Loucy (cell line): ENCODE results near the gene LASP1.

Experiments used
- H2AFZ ChIP-seq: fragments of 200-600 bp; sonication (generic); 2 replicates; pipeline ENCODE4 v1.6.0; 2016; ENCODE audit warnings: antibody characterized with exemption, mild to moderate bottlenecking, low read length, moderate library complexity
- H3F3A ChIP-seq: fragments of 200-600 bp; 2 replicates; pipeline ENCODE4 v1.6.0; 2016; ENCODE audit warnings: antibody characterized with exemption, low read depth, mild to moderate bottlenecking
- H3K27me3 ChIP-seq: fragments of 200-600 bp; sonication (generic); 2 replicates; pipeline ENCODE4 v1.6.1; 2014; ENCODE audit warnings: low read length, mild to moderate bottlenecking; ENCODE audit not compliant: insufficient read depth, poor library complexity, severe bottlenecking
- H3K36me3 ChIP-seq: fragments of 200-600 bp; sonication (generic); 2 replicates; pipeline ENCODE4 v1.6.1; 2016; ENCODE audit warnings: low read length; ENCODE audit not compliant: insufficient read depth
- H3K4me1 ChIP-seq: fragments of 200-600 bp; sonication (generic); 2 replicates; pipeline ENCODE4 v1.5.1; 2014; ENCODE audit warnings: low read length, mild to moderate bottlenecking; ENCODE audit not compliant: insufficient read depth, poor library complexity, severe bottlenecking
- H3K4me2 ChIP-seq: fragments of 200-600 bp; sonication (generic); 2 replicates; pipeline ENCODE4 v1.6.0; 2014; ENCODE audit warnings: antibody characterized with exemption, low read length, low read depth, mild to moderate bottlenecking; ENCODE audit not compliant: poor library complexity, severe bottlenecking
- H3K4me3 ChIP-seq: fragments of 200-600 bp; sonication (generic); 2 replicates; pipeline ENCODE4 v1.5.1; 2014; ENCODE audit warnings: low read length, mild to moderate bottlenecking, mixed read lengths; ENCODE audit not compliant: poor library complexity, severe bottlenecking
- H3K79me2 ChIP-seq: fragments of 200-600 bp; sonication (generic); 2 replicates; pipeline ENCODE4 v1.6.1; 2014; ENCODE audit warnings: low read length; ENCODE audit not compliant: insufficient read depth
- H3K9ac ChIP-seq: fragments of 200-600 bp; sonication (generic); 2 replicates; pipeline ENCODE4 v1.6.0; 2014; ENCODE audit warnings: mild to moderate bottlenecking, low read depth, low read length, moderate library complexity; ENCODE audit not compliant: poor library complexity, severe bottlenecking
- H3K9me2 ChIP-seq: fragments of 200-600 bp; sonication (generic); replicated peaks from 2 replicates; pipeline ENCODE4 v1.6.1; 2016; ENCODE audit warnings: low read depth, low read length, mixed read lengths
- H3K9me3 ChIP-seq: fragments of 200-600 bp; sonication (generic); 2 replicates; pipeline ENCODE4 v1.6.1; 2014; ENCODE audit warnings: mild to moderate bottlenecking, antibody characterized with exemption, low read length, low read depth; ENCODE audit not compliant: insufficient read depth
- H4K20me1 ChIP-seq: fragments of 200-600 bp; sonication (generic); 2 replicates; pipeline ENCODE4 v1.6.0; 2014; ENCODE audit warnings: antibody characterized with exemption, low read length, mild to moderate bottlenecking; ENCODE audit not compliant: insufficient read depth, poor library complexity, severe bottlenecking
- EZH2phosphoT487 ChIP-seq: fragments of 200-600 bp; IDR thresholded peaks from 2 replicates; pipeline ENCODE4 v1.6.1; 2018; ENCODE audit warnings: antibody characterized with exemption, mild to moderate bottlenecking, moderate library complexity, borderline replicate concordance
- TF ChIP-seq, protein P1 (sequence below): fragments of 200-600 bp; sonication (generic); conservative IDR thresholded peaks from 2 replicates; pipeline ENCODE4 v1.5.1; 2014; ENCODE audit warnings: mild to moderate bottlenecking, antibody characterized with exemption, low read length

LASP1 gene

DNA sequence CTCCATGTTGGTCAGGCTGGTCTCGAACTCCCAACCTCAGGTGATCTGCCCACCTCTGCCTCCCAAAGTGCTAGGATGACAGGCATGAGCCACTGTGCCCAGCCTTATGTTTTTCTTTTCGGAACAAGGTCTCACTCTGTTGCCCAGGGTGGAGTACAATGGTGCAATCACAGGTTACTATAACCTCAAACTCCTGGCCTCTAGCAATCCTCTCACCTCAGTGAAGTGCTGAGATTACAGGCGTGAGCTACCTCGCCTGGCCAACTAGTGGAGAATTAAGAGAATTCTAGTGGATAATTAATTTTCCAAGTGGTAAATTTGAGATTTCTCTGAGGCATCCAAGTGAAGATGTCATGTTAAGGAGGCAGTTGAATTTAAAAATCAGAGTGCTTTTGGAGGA, 100.3 kb downstream of the LASP1 start:
- Histone ChIP-seq H3K27me3 (no peaks in the 10 kb centered on the region), H3K9ac (no peak overlapping the region), H3K36me3 (no peaks in the 10 kb centered on the region), H3K9me2 (no peaks in the 10 kb centered on the region), H2AFZ (no peak overlapping the region), H3K4me3 (no peak overlapping the region), H3F3A (no peaks in the 10 kb centered on the region), H3K4me2 (no peak overlapping the region), H3K9me3 (no peaks in the 10 kb centered on the region), H4K20me1 (no peaks in the 10 kb centered on the region), H3K79me2 (no peaks in the 10 kb centered on the region), H3K4me1 (no peaks in the 10 kb centered on the region)
- TF ChIP-seq, protein P1, sequence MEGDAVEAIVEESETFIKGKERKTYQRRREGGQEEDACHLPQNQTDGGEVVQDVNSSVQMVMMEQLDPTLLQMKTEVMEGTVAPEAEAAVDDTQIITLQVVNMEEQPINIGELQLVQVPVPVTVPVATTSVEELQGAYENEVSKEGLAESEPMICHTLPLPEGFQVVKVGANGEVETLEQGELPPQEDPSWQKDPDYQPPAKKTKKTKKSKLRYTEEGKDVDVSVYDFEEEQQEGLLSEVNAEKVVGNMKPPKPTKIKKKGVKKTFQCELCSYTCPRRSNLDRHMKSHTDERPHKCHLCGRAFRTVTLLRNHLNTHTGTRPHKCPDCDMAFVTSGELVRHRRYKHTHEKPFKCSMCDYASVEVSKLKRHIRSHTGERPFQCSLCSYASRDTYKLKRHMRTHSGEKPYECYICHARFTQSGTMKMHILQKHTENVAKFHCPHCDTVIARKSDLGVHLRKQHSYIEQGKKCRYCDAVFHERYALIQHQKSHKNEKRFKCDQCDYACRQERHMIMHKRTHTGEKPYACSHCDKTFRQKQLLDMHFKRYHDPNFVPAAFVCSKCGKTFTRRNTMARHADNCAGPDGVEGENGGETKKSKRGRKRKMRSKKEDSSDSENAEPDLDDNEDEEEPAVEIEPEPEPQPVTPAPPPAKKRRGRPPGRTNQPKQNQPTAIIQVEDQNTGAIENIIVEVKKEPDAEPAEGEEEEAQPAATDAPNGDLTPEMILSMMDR = no peak
- TF ChIP-seq EZH2phosphoT487 = no peak

DNA sequence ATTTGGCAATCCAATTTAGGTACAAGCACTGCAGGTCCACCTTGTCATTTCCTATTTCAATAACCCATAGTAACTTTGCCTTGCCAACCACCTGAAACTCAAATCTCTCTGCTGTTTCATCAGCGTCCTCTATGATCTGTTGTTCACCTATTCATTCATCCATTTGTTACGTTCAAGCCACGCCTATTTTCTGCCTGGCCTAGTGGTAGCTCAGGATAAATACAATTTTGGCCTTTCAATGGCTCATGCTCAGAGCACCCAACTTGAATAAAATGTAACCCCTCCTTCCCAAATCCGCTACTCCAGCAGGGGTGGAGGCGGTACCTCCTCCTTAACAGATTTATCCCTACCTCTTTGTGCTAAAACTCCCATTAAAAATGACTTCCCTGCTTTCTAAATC, 100.9 kb downstream of the LASP1 start:
- Histone ChIP-seq H3K79me2 (no peaks in the 10 kb centered on the region), H3F3A (no peaks in the 10 kb centered on the region), H3K27me3 (no peaks in the 10 kb centered on the region), H3K9ac (no peak overlapping the region), H3K4me2 (no peak overlapping the region), H2AFZ (no peak overlapping the region), H3K36me3 (no peaks in the 10 kb centered on the region), H3K4me3 (no peak overlapping the region), H4K20me1 (no peaks in the 10 kb centered on the region), H3K9me3 (no peaks in the 10 kb centered on the region), H3K4me1 (no peaks in the 10 kb centered on the region), H3K9me2 (no peaks in the 10 kb centered on the region)
- TF ChIP-seq EZH2phosphoT487 = no peak
- TF ChIP-seq, protein P1 = no peak
